GM23338 (cell line): ENCODE measurements around the gene NOL12. TPM values are rescaled to one million over a fixed set of nuclear protein-coding genes. Genes with fewer than 3 reads are reported as not detected.

Experiments
- ATAC-seq: fragments of 200-7000 bp; cut with Tn5 transposase; 3 replicates; pipeline ENCODE4 v1.9.1; 2020
- DNase-seq: peaks from one replicate; pipeline ENCODE4 v3.0.0-alpha.2; 2015; ENCODE audit warnings: low spot score
- H2AFZ ChIP-seq: fragments of 200-600 bp; sonication (generic); 2 replicates; pipeline ENCODE4 v1.8.0; 2016; ENCODE audit warnings: antibody characterized with exemption, mild to moderate bottlenecking, moderate library complexity
- H3F3A ChIP-seq: fragments of 200-600 bp; sonication (generic); replicated peaks from 2 replicates; pipeline ENCODE4 v1.8.0; 2017; ENCODE audit warnings: antibody characterized with exemption, mixed run types, low read depth
- H3K27ac ChIP-seq: fragments of 200-600 bp; sonication (generic); 2 replicates; pipeline ENCODE4 v1.6.1; 2016; ENCODE audit warnings: low read depth
- H3K27me3 ChIP-seq: fragments of 200-600 bp; sonication (generic); 2 replicates; pipeline ENCODE4 v1.8.0; 2016; ENCODE audit warnings: mild to moderate bottlenecking, mixed run types, moderate library complexity; ENCODE audit not compliant: insufficient read depth
- H3K36me3 ChIP-seq: fragments of 200-600 bp; sonication (generic); 2 replicates; pipeline ENCODE4 v1.8.0; 2016; ENCODE audit warnings: mild to moderate bottlenecking; ENCODE audit not compliant: insufficient read depth
- H3K4me1 ChIP-seq: fragments of 200-600 bp; sonication (generic); 2 replicates; pipeline ENCODE4 v1.8.0; 2016; ENCODE audit warnings: mild to moderate bottlenecking, moderate library complexity; ENCODE audit not compliant: insufficient read depth
- H3K4me2 ChIP-seq: fragments of 200-600 bp; sonication (generic); 2 replicates; pipeline ENCODE4 v1.7.1; 2017; ENCODE audit warnings: mixed run types
- H3K4me3 ChIP-seq: fragments of 200-600 bp; sonication (generic); 2 replicates; pipeline ENCODE4 v1.6.1; 2016; ENCODE audit warnings: mixed run types
- H3K79me2 ChIP-seq: fragments of 200-600 bp; sonication (generic); replicated peaks from 2 replicates; pipeline ENCODE4 v1.8.0; 2017; ENCODE audit warnings: mild to moderate bottlenecking; ENCODE audit not compliant: insufficient read depth
- H3K9me2 ChIP-seq: fragments of 200-600 bp; sonication (generic); 2 replicates; pipeline ENCODE4 v1.8.0; 2017; ENCODE audit not compliant: insufficient read depth
- H4K20me1 ChIP-seq: fragments of 200-600 bp; sonication (generic); replicated peaks from 2 replicates; pipeline ENCODE4 v1.8.0; 2017; ENCODE audit warnings: mild to moderate bottlenecking; ENCODE audit not compliant: insufficient read depth
- H3K27ac Mint-ChIP-seq: 2 replicates; pipeline ENCODE4 v1.8.0; 2020; ENCODE audit warnings: inconsistent platforms, mild to moderate bottlenecking, moderate library complexity, mixed read lengths
- H3K27me3 Mint-ChIP-seq: 3 replicates; pipeline ENCODE4 v1.8.0; 2022; ENCODE audit warnings: low read depth, mild to moderate bottlenecking, moderate library complexity, mixed read lengths, inconsistent platforms; ENCODE audit not compliant: insufficient read depth, poor library complexity
- H3K36me3 Mint-ChIP-seq: 3 replicates; pipeline ENCODE4 v1.8.0; 2021; ENCODE audit warnings: low read depth, mild to moderate bottlenecking, inconsistent platforms, moderate library complexity, mixed read lengths
- H3K4me1 Mint-ChIP-seq: 3 replicates; pipeline ENCODE4 v1.8.0; 2020; ENCODE audit warnings: mild to moderate bottlenecking, inconsistent platforms, mixed read lengths
- H3K4me3 Mint-ChIP-seq: 3 replicates; pipeline ENCODE4 v1.8.0; 2021; ENCODE audit warnings: moderate library complexity, mild to moderate bottlenecking, inconsistent platforms, mixed read lengths
- H3K9me3 Mint-ChIP-seq: 3 replicates; pipeline ENCODE4 v1.8.0; 2020; ENCODE audit warnings: moderate library complexity, mild to moderate bottlenecking, inconsistent platforms, mixed read lengths
- EZH2 ChIP-seq: fragments of 200-600 bp; sonication (generic); IDR thresholded peaks from one replicate; pipeline ENCODE4 v1.8.0; 2017; ENCODE audit warnings: antibody characterized with exemption, mild to moderate bottlenecking, low read depth; ENCODE audit not compliant: unreplicated experiment
- JUNB ChIP-seq: IDR thresholded peaks from one replicate; pipeline ENCODE4 v1.6.1; 2016; ENCODE audit warnings: antibody characterized with exemption; ENCODE audit not compliant: unreplicated experiment
- POLR2AphosphoS5 ChIP-seq: IDR thresholded peaks from 2 replicates; pipeline ENCODE4 v1.6.1; 2016; ENCODE audit warnings: antibody characterized with exemption, low read depth
- polyA plus RNA-seq: library from polyadenylated mRNA; unstranded; fragments of >200 nt; fragmentation: Nextera tagmentation; extraction: Ambion mirVana; gene quantifications from 2 replicates; pipeline ENCODE4 v1.2.1, GENCODE V29; 2016
- total RNA-seq: library from RNA; depleted of rRNA; stranded (reverse); fragments of >200 nt; shearing (Covaris generic); gene quantifications from 2 replicates; pipeline ENCODE4 v1.2.3, GENCODE V29; 2014
- TF ChIP-seq, protein P1 (sequence below): IDR thresholded peaks from one replicate; pipeline ENCODE4 v1.6.1; 2018; ENCODE audit warnings: antibody characterized with exemption; ENCODE audit not compliant: unreplicated experiment
- TF ChIP-seq, protein P2 (sequence below), 2 experiments: fragments of 200-600 bp in 1 of 2; sonication (generic) in 1 of 2; conservative IDR thresholded peaks; 2 replicates each; pipeline versions ENCODE4 v1.5.1 to v1.6.1; 2016 to 2017; ENCODE audit warnings: antibody characterized with exemption in 2 of 2, low read depth in 2 of 2, mild to moderate bottlenecking in 2 of 2, moderate library complexity in 1 of 2

NOL12 gene
- total and polyA plus RNA-seq, 2 experiments from 2014 or later: 22.2 to 48.5 TPM

DNA sequence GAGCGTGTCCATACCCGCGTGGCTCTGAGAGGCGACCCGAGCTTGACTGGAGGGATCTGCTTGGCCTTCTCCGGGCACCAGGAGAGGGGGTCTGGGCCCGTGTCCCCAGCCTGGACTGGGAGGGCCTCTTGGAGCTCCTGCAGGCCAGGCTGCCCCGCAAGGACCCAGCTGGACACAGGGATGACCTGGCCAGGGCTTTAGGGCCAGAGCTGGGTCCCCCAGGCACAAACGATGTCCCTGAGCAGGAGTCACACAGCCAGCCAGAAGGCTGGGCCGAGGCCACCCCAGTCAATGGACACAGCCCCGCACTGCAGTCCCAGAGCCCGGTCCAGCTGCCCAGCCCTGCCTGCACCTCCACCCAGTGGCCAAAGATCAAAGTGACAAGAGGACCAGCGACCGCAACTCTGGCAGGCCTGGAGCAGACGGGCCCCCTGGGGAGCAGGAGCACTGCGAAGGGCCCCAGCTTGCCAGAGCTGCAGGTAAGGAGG, 48.9 kb downstream of the NOL12 start:
- H3K4me2 ChIP-seq: no peak overlapping the region
- ATAC-seq (peak; percentile 73), DNase-seq (peak; percentile 76)
- H3K4me3 Mint-ChIP-seq: no peak overlapping the region
- no peaks in the 10 kb centered on the region for H3K4me1 ChIP-seq
- no peak overlapping the region for H3K27ac Mint-ChIP-seq
- no peaks in the 10 kb centered on the region for H3K4me1 Mint-ChIP-seq
- H3K4me3 ChIP-seq: no peak overlapping the region
- H3K9me2 ChIP-seq: no peaks in the 10 kb centered on the region
- no peak overlapping the region for H2AFZ ChIP-seq
- TF ChIP-seq, protein P1, sequence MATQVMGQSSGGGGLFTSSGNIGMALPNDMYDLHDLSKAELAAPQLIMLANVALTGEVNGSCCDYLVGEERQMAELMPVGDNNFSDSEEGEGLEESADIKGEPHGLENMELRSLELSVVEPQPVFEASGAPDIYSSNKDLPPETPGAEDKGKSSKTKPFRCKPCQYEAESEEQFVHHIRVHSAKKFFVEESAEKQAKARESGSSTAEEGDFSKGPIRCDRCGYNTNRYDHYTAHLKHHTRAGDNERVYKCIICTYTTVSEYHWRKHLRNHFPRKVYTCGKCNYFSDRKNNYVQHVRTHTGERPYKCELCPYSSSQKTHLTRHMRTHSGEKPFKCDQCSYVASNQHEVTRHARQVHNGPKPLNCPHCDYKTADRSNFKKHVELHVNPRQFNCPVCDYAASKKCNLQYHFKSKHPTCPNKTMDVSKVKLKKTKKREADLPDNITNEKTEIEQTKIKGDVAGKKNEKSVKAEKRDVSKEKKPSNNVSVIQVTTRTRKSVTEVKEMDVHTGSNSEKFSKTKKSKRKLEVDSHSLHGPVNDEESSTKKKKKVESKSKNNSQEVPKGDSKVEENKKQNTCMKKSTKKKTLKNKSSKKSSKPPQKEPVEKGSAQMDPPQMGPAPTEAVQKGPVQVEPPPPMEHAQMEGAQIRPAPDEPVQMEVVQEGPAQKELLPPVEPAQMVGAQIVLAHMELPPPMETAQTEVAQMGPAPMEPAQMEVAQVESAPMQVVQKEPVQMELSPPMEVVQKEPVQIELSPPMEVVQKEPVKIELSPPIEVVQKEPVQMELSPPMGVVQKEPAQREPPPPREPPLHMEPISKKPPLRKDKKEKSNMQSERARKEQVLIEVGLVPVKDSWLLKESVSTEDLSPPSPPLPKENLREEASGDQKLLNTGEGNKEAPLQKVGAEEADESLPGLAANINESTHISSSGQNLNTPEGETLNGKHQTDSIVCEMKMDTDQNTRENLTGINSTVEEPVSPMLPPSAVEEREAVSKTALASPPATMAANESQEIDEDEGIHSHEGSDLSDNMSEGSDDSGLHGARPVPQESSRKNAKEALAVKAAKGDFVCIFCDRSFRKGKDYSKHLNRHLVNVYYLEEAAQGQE: no peak
- TF ChIP-seq, protein P2, sequence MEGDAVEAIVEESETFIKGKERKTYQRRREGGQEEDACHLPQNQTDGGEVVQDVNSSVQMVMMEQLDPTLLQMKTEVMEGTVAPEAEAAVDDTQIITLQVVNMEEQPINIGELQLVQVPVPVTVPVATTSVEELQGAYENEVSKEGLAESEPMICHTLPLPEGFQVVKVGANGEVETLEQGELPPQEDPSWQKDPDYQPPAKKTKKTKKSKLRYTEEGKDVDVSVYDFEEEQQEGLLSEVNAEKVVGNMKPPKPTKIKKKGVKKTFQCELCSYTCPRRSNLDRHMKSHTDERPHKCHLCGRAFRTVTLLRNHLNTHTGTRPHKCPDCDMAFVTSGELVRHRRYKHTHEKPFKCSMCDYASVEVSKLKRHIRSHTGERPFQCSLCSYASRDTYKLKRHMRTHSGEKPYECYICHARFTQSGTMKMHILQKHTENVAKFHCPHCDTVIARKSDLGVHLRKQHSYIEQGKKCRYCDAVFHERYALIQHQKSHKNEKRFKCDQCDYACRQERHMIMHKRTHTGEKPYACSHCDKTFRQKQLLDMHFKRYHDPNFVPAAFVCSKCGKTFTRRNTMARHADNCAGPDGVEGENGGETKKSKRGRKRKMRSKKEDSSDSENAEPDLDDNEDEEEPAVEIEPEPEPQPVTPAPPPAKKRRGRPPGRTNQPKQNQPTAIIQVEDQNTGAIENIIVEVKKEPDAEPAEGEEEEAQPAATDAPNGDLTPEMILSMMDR (conservative IDR thresholded peaks at IDR 0.05; ENCODE audit: low read depth in 2 of 2): peak; percentile 35 to 63
- TF ChIP-seq POLR2AphosphoS5 (peak; percentile 9; the same call in 1 of the 2 replicates), JUNB (no peak)
- H3K36me3 ChIP-seq: no peaks in the 10 kb centered on the region
- H3K27ac ChIP-seq: no peak overlapping the region
- peaks cover 71% of the 10 kb centered on the region for H3K27me3 ChIP-seq
- peaks cover 5% of the 10 kb centered on the region; the same call in 1 of the 2 replicates for H4K20me1 ChIP-seq
- H3K36me3 Mint-ChIP-seq: peaks cover 3% of the 10 kb centered on the region
- H3K79me2 ChIP-seq: no peaks in the 10 kb centered on the region
- no peaks in the 10 kb centered on the region for H3K9me3 Mint-ChIP-seq
- no peaks in the 10 kb centered on the region for H3F3A ChIP-seq
- H3K27me3 Mint-ChIP-seq: peaks cover 36% of the 10 kb centered on the region

DNA sequence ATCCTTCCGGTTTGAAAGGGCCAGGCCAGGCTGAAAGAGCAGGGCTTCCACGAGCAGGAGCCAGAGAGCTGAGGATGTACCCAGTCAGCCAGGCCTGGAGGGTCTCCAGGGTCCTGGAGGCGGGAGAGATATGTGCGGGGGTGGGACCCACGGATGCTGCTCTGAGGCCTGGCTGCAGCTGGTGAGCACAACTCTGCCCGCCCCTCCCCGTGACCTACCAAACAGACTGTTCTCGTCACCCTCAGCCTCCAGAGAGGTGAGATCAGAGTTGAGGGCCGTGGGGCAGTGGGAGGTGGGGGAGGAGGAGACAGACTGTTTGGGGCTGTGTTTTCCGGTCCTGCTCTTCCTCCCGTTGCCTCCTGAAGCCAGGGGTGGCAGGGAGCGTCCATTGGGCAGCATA, 52.9 kb downstream of the NOL12 start:
- H3K4me3 ChIP-seq: no peak overlapping the region
- TF ChIP-seq EZH2: no peak
- TF ChIP-seq, protein P2 (conservative IDR thresholded peaks at IDR 0.05; ENCODE audit: low read depth in 2 of 2): peak in 1 of 2 experiments; percentile 33; a peak in 1 of 4 replicates
- no peak overlapping the region for H3K4me3 Mint-ChIP-seq
- no peaks in the 10 kb centered on the region for H3K36me3 ChIP-seq
- no peaks in the 10 kb centered on the region for H3K9me2 ChIP-seq
- no peaks in the 10 kb centered on the region for H3K4me1 ChIP-seq
- peaks cover 10% of the 10 kb centered on the region for H3F3A ChIP-seq
- ATAC-seq (no peak), DNase-seq (no peak)
- H2AFZ ChIP-seq: no peak overlapping the region
- H3K27ac ChIP-seq: no peak overlapping the region
- H3K4me1 Mint-ChIP-seq: peaks cover 3% of the 10 kb centered on the region; the same call in 2 of the 3 replicates
- H3K27me3 Mint-ChIP-seq: peaks cover 48% of the 10 kb centered on the region
- no peak overlapping the region for H3K4me2 ChIP-seq
- peaks cover 10% of the 10 kb centered on the region for H3K36me3 Mint-ChIP-seq
- no peak overlapping the region for H3K27ac Mint-ChIP-seq
- peaks cover 84% of the 10 kb centered on the region for H3K27me3 ChIP-seq
- no peaks in the 10 kb centered on the region for H3K79me2 ChIP-seq
- H4K20me1 ChIP-seq: peaks cover 2% of the 10 kb centered on the region; the same call in 1 of the 2 replicates
- H3K9me3 Mint-ChIP-seq: no peaks in the 10 kb centered on the region
